Astrocyte of the hippocampus (primary cell): ENCODE results near the gene SLFNL1.
A peak's percentile ranks its signal among the peaks of the same experiment; 100 is the strongest.

Experiments
- DNase-seq: peaks from one replicate; pipeline ENCODE4 v3.0.0; 2011; ENCODE audit warnings: low read depth, low spot score

SLFNL1 gene

DNA sequence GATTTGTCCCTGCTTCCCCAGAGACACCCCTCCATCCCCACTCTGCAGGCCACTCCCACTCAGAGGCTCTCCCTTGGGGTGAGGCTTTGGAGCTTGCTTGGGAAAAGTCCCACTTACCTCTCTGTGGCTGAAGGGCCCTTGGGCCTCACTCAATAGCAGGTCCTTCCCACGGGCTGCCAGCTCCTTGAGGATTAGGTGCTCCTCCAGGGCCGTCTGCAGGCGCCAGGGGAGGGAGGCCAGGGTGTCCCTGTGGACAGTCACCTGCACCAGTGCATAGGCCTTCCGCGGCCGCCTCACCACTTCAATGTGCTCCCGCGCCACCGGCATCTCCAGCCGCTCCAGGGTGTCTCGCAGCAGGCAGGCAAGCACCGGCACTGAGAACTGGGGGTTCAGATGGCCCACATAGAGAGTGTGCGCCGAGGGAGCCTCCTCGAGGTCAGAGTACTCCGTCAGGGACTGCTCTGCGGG is 1.4 kb downstream of the SLFNL1 start:
- DNase-seq = no peak

DNA sequence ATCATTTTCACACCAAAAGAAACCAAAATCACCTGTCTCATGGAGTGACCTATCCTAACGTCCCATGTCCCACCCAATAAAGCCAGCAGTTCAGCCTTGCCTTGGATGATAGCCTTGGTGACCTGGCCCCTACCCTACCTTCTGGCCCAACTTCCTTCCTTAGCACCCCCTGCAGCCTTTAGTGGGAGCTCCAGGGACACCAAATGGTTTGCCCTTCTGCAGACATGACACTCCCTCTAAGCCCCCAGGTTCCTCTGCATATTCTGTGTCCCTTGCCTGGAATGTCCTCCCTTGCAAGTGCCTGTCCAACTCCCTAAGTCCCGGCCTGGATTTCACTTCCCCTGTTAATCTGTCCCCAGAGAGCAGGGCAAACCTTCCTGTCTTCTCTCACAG is 2.2 kb downstream of the SLFNL1 start:
- DNase-seq = no peak

DNA sequence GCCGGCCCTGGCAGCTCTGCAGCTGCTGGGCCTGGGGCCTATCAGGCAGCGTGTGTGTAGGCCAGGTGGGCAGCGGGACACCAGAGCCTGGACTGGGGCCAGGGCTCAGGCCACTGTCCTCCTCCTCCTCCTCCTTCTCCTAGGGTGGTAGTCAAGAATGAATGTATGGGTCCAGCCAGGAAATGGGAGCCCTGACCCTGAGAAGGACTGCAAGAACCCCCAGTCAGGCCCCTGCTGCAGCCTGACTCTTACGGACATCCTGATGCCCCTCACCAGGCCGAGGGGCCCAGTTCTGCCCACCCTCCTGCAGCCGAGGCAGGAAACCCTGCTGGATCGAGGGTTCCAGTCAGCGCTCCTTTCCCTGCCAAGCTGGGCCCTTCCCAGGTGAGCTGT is 3.5 kb downstream of the SLFNL1 start:
- DNase-seq = no peak

DNA sequence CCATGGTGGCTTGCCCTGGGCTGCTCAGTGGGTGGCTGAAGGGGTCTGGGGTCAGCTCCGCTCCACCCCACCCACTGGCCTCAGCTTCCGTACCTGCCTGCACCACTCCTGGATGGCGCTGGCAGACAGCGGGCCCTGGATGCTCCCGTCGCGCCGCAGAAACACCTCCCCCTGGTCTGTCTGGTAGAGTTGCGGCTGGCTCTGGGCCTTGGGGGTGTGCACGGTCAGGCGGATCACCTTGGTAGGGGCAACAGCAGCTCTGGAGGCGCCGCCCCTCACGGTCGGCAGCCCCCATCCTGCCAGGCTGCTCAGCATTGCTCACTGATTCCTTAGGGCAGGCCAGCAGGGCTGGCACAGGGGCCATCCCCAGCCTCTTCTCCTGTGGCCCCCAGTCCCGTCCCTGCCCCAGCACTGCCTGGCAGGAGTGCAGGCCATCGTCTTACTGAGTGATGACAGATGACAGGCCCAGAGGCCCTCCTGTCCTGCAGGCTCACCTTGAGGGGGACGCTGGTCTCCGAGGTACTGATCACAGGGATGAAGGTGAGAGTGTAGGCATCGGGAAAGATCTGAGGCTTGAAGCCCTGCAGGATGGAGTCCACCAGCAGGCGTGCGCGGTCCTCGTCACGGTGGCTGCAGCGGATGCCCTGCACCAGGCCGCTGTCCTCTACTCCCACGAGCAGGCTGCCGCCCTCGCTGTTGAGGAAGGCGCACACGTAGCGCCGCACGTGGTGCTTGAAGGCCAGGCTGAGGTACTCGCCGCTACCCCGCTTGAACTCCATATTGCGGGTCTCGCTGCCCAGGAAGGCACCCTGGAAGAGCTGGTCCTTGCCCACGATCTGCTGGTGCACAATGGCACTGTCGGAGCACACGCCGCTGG is 4.1 kb downstream of the SLFNL1 start:
- DNase-seq = no peak

DNA sequence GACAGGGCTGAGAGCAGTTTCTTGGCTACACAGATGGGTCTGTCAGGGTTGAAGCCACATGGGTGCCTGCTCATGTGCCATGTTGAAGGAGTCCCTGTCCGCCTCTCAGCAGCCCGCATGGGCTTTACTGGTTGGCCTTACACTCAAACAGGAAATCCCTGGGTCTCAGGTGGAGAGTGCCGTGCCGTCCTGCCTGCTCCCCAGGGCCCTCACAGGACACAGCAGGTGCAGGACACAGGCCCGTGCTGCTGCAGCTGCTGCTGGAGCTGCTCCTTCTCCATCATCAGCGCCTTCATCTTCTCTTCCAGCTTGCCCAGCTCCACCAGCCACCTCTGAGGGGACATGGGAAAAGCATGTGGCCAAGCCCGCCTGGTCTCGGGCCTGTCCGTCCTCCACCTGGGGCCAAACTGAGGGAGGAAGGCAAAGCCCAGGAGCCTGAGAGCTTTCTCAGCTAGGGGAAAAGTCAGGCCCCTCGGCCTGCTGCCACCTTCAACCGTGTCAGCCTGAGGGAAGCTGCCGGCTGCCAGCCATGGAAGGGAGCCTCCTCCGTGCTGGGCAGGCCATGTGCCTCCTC is 5.5 kb downstream of the SLFNL1 start:
- no peak for DNase-seq

DNA sequence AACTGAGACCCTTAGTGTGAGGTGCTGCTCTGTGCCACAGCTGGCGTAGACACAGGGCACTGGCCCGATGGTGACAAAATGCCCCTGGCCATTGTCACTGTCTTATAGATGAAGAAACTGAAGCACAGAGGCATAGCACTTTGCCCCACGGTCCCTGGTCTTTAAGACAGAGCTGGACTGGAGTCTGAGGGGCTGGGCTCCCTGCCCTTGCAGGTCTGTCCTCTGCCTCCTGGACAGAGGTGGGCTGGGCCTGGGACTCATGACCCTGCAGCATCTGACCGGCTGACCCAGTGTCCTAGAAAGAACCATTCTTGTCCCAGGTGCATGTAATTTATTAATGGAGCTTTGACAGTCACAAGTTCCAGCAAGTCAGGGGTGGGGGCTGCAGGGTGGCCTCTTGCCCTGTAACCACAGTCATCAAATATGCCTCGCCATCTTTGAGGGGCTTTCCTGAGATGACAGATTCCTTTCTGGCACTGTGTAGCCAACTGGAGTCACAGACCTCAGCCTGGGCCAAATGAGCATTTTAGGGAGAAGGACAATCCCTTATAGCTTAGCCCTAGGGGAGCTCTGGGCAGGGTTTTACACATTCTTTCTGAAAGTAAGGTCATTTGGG is 6.1 kb downstream of the SLFNL1 start:
- DNase-seq = no peak

DNA sequence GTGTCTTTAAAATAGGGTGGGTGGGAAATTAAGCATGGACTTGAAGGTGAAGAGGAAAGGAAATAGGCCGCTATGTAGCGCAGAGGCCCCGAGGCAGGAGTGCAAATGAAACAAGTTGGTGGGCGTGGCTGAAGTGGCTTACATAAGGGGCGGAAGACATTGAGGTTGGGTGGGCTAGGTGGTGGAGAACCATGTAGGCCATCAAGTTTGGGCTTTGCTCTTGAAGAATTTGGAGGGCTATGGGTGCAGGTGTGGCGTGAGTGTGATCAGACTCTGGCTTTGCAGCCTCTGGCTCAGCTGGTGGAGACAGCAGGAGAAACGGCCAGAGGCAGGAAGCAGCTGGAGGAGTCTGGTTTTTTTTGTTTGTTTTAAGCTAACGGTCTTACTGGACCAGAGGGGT is 6.7 kb downstream of the SLFNL1 start:
- no peak for DNase-seq

DNA sequence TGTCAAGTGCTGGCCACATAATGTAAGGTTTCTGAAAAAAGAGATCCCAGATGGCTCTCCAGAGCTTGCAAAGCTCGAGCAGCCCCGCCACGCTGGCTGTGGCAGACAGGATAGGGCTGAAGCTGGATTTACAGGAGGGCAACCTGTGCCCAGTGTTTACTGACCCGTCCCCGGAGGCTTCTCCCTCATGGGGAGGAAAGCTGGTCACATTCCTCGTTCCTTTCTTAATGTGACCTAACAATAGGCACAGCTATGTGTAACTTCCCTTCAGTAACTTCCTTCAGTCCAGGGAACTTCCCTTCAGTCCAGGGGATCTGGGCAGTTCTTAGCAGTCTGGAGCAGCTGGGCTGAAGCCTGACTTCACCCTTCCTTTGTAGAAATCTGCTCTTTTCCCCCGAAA is 7.7 kb downstream of the SLFNL1 start:
- no peak for DNase-seq

DNA sequence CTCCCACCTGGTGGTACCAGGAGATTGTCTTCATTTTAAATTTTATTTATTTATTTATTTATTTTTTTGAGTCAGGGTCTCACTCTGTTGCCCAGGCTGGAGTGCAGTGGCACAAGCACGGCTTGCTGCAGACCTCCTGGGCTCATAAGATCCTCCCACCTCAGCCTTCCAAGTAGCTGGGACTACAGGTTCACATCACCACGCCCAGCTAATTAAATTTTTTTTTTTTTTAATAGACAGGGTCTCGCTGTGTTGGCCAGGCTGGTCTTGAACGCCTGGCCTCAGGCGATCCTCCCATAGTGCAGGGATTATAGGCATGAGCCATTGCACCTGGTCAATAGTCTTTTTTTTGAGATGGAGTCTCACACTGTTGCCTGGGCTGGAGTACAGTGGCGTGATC is 8.5 kb downstream of the SLFNL1 start:
- no peak for DNase-seq

DNA sequence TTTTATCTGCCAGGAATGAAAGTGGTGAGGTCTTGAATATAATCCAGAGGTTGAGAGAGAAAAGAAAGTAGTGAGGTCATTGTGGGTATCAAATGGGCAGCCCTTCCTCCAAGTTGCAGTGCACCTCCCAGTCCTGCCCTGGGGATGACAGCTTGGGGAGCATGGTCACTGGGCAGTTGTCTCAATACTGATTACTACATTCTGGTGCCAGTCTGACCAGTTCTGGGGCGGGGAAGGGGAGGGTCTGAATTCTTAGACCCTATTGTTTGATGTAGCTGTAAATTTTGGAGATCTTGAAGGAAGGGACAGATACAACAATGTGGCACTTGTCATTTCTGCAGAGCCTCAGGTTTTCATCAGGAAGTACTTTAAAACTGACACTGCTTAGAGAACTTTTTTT is 11.2 kb downstream of the SLFNL1 start:
- no peak for DNase-seq

DNA sequence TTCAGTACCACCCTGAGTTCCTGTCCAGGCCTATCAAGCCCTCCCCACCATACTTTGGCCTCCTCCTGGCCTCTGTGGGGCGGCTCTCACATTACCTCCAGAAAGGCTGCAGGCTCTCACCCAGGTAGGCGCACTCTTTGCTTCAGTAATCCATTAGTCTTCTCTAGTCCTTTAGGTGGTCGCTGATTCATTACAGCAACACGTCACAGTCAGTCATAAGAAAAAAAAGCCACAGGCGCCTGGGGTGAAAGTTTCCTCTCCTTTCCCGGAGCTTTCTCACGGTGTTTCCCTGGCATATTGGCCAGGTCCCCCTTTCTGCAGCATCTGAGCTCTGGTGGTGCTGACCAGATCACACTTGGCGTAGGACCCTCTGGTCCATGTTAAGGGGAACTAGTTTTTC is 12.1 kb downstream of the SLFNL1 start:
- DNase-seq = peak; percentile 47

DNA sequence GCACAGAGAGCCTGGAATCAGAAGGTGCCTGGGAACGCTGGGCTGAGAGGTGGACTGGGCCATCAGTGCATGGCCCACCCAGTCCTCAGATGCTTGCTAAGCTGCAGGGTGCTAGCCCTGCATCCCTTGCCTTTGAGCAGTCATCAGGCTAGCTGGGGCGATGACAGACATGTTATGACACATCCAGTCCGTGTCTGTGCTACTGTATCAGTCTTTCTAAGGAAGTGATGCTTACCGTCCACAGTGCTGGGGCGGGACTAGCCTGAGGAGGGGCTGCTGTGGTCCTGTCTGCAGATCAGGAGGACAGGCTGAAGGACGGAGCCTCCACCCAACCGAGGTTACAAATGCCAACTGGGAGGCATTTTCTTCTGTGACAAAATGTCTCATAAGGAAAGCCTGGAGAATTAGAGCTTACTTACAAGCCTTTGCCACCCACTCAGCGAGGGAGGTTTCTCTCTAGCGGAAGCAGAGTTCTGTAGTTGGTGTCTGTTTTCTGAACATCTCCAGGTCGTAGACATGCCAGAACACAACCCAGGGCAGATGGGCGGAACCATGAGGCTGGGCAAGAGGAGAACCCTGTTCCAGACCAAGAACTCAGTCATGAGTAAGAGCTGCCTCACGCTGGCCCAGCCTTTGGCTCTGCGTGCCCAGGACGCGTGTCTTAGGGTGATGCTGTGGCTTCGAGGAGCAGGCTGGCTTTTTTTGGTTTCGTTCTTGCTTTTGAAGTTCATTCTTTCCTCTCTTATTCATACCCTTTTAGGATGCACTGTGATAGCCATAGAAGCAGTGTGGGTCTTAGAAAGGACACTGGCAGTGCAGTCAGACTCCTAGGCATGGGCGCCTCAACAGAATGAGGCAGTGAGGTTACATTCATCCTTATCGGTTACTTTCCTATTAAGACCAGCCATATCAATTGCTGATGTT is 14.3 kb downstream of the SLFNL1 start:
- DNase-seq = no peak

DNA sequence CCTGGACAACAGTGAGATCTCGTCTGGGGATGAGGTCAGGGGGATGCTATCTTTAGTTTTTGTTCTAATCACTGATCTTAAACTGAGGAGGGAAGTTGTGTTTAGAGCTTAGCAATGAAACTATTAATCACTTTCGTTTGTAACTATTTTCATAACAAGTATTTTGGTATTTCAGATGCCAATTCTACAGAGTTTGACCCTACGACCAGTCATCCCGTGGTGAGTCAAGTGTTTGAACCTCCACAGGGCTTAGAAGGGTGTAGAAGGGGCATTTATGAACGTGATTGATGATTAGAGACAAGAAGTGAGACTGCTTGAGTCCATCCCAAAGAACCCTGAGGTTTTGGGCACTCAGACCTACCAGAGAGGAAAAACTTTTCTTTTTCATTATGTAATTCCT is 15.6 kb downstream of the SLFNL1 start:
- no peak for DNase-seq

DNA sequence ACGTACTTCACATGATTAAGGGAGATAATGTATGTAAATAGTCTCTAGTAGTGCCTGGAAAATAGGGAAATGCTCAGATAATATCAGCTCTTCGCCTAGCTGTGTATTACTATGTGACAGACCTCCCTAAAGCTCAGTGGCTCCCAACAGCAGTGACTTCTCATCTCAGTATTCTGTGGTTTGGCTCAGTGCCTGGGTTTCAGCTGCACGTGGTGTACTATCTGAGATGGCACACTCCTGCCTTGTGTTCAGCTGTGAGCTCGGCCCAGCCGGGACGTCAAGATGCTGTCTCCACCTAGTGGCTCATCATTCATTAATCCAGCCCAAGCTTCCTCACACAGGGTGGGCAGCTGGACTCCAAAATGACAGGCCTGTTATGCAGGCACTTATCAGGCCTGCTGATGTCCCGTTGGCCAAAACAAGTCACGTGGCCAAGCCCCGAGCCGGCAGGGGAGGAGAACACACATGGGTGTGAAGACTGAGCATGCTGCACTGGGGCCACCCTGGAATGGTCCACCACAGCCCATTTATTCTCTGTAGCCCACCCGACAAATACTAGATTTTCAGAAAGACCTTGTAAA is 17.8 kb downstream of the SLFNL1 start:
- peak; percentile 98 for DNase-seq

DNA sequence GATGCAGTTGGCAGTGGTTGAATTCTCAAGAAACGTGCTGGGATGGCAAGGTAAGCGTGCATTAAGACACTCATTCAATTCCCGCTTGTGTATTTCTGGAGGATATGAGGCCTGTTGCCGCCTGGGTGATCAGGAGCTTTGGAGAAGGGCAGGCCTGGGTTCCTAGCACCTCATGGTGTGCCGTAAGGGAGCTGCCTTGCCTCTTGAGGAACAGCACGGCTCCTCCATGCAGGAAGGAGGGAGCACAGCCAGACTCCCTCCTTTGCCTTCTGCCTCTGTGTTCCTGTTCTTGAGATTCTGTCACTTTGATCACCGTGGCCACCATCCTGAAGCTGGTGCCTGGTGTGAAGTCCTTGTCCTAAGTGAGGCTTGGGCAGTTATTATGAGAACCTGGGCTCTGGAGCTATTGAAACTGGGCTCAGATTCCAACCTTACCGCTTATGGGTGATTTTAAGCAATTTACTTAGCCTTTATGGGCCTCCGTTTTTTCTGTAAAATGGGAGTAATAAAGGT is 18.3 kb downstream of the SLFNL1 start:
- no peak for DNase-seq

DNA sequence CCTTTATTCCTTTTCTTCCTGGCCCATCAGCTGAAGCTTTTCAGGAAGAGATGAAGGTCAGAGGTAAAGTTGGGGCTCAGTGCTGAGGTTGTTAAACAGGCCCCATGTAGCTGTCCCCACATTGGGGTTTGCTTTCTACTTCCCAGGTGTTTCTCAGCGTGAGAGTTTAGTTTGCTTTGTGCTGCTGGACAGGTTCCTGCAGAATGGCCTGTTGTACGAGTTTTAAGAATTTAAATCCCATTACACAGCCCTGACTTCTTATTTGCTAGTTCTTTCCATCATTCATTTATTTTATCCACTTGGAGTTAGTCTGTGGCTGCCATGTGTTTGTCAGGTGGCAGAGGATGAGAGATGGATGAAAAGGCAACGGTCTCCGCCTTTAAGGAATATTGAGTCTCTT is 22.9 kb downstream of the SLFNL1 start:
- no peak for DNase-seq

DNA sequence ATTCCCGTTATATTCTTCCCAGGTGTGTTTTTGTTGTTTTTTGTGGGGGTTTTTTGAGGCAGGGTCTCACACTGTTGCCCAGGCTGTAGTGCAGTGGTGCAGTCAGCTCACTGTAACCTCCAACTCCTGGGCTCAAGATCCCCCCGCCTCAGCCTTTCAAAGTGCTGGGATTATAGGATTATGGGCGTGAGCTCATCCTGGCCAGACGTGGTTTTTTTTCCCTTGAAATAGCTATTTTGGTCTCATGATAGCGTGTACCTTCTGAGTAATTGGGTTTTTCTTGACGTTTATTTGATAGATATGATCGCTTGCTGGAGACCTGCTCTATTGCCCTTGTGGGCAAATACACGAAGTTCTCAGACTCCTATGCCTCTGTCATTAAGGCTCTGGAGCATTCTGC is 24.4 kb downstream of the SLFNL1 start:
- DNase-seq = no peak

DNA sequence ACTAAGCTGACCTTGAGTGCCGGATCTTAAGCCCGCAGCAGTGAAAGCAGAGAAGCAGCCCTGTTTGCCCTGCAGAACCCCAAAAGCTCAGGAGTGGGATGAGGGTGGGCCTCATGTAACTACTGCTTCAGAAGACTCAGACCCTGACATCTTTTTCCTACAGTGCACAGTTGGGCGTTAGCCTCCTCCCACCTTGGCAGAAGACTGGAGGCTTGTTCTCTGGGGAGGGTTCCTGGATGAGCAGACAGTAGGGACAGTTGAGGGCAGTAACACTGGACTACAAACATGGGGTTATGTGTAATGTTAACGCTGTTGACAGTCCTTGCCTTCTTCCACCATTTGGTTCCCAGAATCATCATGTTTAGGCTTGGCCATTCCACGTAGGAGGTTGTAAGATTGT is 32.5 kb downstream of the SLFNL1 start:
- DNase-seq = no peak

DNA sequence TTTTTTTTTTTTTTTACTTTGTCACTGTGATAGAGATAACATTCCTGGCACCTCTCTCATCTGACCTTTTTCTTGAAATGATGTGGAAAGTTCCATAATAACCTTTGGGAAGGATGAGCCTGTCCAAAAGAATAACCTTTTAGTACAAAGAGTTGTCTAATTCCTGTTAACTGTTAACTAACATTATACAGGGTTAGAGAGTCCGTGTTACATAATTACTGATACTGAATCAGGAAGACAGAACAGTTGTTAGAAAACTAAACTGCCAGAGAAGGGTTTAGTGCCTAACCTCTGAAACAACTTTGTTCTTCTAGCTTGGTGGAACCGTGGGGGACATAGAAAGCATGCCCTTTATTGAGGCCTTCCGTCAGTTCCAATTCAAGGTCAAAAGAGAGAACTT is 33.2 kb downstream of the SLFNL1 start:
- DNase-seq = no peak

DNA sequence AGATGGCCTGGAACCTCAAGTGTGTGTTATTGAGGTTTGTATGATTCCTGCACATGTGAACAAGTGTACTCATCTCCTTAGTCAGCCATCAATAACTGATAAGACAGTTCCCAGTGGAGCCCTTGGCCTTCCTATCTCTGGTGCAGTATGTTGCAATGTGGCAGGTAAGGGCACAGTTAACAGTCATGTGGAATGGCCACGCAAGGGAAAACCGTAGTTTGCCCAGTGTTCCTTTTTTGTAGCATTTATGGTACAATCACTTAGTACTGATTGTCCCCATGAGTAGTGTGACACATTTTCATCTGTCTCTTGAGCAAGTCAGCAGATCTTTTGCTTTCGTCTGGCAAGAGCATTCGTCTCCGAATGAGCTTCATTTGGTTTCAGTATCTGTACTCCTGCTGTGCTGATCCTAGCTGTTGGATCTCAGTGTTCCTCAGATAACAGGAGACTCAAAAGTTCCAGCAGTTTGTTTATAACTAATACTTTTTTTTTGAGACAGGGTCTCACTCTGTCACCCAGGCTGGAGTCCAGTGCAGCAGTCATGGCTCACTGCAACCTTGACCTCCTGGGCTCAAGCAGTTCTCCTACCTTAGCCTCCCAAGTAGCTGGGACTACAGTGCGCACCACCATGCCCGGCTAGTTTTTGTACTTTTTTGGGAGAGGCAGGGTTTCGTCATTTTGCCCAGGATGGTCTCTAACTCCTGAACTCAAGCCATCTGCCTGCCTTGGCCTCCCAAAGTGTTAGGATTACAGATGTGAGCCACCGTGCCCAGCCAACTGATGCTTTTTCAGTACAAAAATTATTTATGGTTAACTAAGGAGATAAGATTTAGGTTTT is 33.9 kb downstream of the SLFNL1 start:
- DNase-seq = no peak
